Fibroblast of lung (primary cell): ENCODE data around the gene AKIRIN2. TPM values are rescaled to one million over a fixed set of nuclear protein-coding genes. Genes with fewer than 3 reads are reported as not detected.
A peak's percentile ranks its signal among the peaks of the same experiment; 100 is the strongest.
"Not testable (repeated sequence)": the region's sequence is repeated elsewhere in the genome, so short reads cannot be mapped to it uniquely, and the experiment has no call there.

Source experiments
- DNase-seq, 2 donors: peaks; one replicate each; pipeline versions ENCODE4 v3.0.0 to v3.0.0-alpha.2; 2010; ENCODE audit warnings: low read depth in 2 of 2
- H2AFZ ChIP-seq: 2 replicates; pipeline ENCODE4 v1.5.1; 2012; ENCODE audit warnings: low read length, control low read depth, inconsistent platforms
- H3K27ac ChIP-seq: 2 replicates; pipeline ENCODE4 v1.5.1; 2011; ENCODE audit warnings: low read length, control low read depth; ENCODE audit not compliant: insufficient read depth
- H3K27me3 ChIP-seq: 2 replicates; pipeline ENCODE4 v1.5.1; 2011; ENCODE audit warnings: mild to moderate bottlenecking, low read length; ENCODE audit not compliant: control insufficient read depth, insufficient read depth
- H3K36me3 ChIP-seq: 2 replicates; pipeline ENCODE4 v1.5.1; 2011; ENCODE audit warnings: low read length; ENCODE audit not compliant: control insufficient read depth, insufficient read depth
- H3K4me1 ChIP-seq: 2 replicates; pipeline ENCODE4 v1.5.1; 2011; ENCODE audit warnings: low read length; ENCODE audit not compliant: control insufficient read depth, insufficient read depth; ENCODE audit errors: extremely low read depth
- H3K4me2 ChIP-seq: 2 replicates; pipeline ENCODE4 v1.5.1; 2011; ENCODE audit warnings: low read length, control low read depth; ENCODE audit not compliant: insufficient read depth; ENCODE audit errors: extremely low read depth
- H3K4me3 ChIP-seq, 4 experiments: fragments of 200-600 bp in 1 of 4; sonication (generic) in 1 of 4; replicated peaks in 1 of 4; 2 replicates each; pipeline ENCODE4 v1.5.1; 2011 to 2016; ENCODE audit warnings: low read length in 4 of 4, low read depth in 3 of 4, mild to moderate bottlenecking in 3 of 4, control low read depth in 2 of 4, inconsistent platforms in 1 of 4, mixed read lengths in 1 of 4; ENCODE audit not compliant: insufficient read depth in 1 of 4; ENCODE audit errors: control extremely low read depth in 1 of 4
- H3K79me2 ChIP-seq: 2 replicates; pipeline ENCODE4 v1.5.1; 2012; ENCODE audit warnings: mild to moderate bottlenecking, low read length, inconsistent platforms; ENCODE audit not compliant: control insufficient read depth, insufficient read depth
- H3K9ac ChIP-seq: 2 replicates; pipeline ENCODE4 v1.5.1; 2011; ENCODE audit warnings: mild to moderate bottlenecking, low read length, control low read depth; ENCODE audit not compliant: insufficient read depth
- H3K9me3 ChIP-seq: 2 replicates; pipeline ENCODE4 v1.5.1; 2012; ENCODE audit warnings: low read depth, low read length; ENCODE audit not compliant: control insufficient read depth, insufficient read depth
- H4K20me1 ChIP-seq: 2 replicates; pipeline ENCODE4 v1.5.1; 2011; ENCODE audit warnings: low read length; ENCODE audit not compliant: control insufficient read depth, insufficient read depth; ENCODE audit errors: extremely low read depth
- CTCF ChIP-seq, 2 donors: IDR thresholded peaks in 1 of 2; conservative IDR thresholded peaks in 1 of 2; 1 replicate in 1 of 2; 2 replicates in 1 of 2; pipeline ENCODE4 v1.5.1; 2011 to 2012; ENCODE audit warnings: low read length in 2 of 2, control low read depth in 1 of 2, inconsistent platforms in 1 of 2, low read depth in 1 of 2, mild to moderate bottlenecking in 1 of 2
- EZH2 ChIP-seq: IDR thresholded peaks from 2 replicates; pipeline ENCODE4 v1.5.1; 2012; ENCODE audit warnings: low read length, control low read depth, mild to moderate bottlenecking; ENCODE audit errors: missing control alignments
- polyA plus RNA-seq, 2 donors: library from polyadenylated mRNA; depleted of rRNA in 1 of 2; stranded (reverse) in 1 of 2; unstranded in 1 of 2; fragments of >200 nt; gene quantifications; 2 replicates each; pipeline ENCODE4 v1.2.1, GENCODE V29; 2011 to 2012; ENCODE audit warnings: missing spikeins in 1 of 2
- total RNA-seq: library from RNA; depleted of rRNA; stranded (reverse); fragments of >200 nt; gene quantifications from 2 replicates; pipeline ENCODE4 v1.2.1, GENCODE V29; 2014

The AKIRIN2 gene
- total and polyA plus RNA-seq, 2 donors (not counting 1 experiment from before 2014, with no cell fraction given) = 33.7 to 41.0 TPM

GRCh38 chr6:87698547-87699006 is 3.5 kb downstream of the AKIRIN2 start:
- peak overlapping the region; percentile 90 to 99 (median 93) for H3K4me3 ChIP-seq
- TF ChIP-seq CTCF (conservative IDR thresholded peaks at IDR 0.05 in 1 of 2, IDR thresholded peaks at IDR 0.05 in 1 of 2; ENCODE audit: low read depth in 1 of 2, low read length in 2 of 2) = no peak
- TF ChIP-seq EZH2 = no peak
- H3K9me3 ChIP-seq = no peaks in the 10 kb centered on the region
- H2AFZ ChIP-seq = no peak overlapping the region
- H3K27ac ChIP-seq = peak overlapping the region; percentile 10
- peak in 1 of 2 donors; percentile 41 for DNase-seq
- no peaks in the 10 kb centered on the region for H3K36me3 ChIP-seq
- no peaks in the 10 kb centered on the region for H4K20me1 ChIP-seq
- H3K4me1 ChIP-seq = peaks cover 2% of the 10 kb centered on the region
- H3K4me2 ChIP-seq = peak overlapping the region; percentile 94
- peaks cover 83% of the 10 kb centered on the region for H3K79me2 ChIP-seq
- no peak overlapping the region for H3K9ac ChIP-seq
- no peaks in the 10 kb centered on the region for H3K27me3 ChIP-seq

GRCh38 chr6:87697581-87698546 is 4.2 kb downstream of the AKIRIN2 start:
- peak overlapping the region; percentile 90 to 99 (median 93) for H3K4me3 ChIP-seq
- peak overlapping the region; percentile 94 for H3K4me2 ChIP-seq
- DNase-seq = peak; percentile 94 to 95
- no peak for TF ChIP-seq EZH2
- TF ChIP-seq CTCF (conservative IDR thresholded peaks at IDR 0.05 in 1 of 2, IDR thresholded peaks at IDR 0.05 in 1 of 2; ENCODE audit: low read depth in 1 of 2, low read length in 2 of 2) = no peak
- no peaks in the 10 kb centered on the region for H3K27me3 ChIP-seq
- H3K4me1 ChIP-seq = peaks cover 2% of the 10 kb centered on the region
- H3K36me3 ChIP-seq = no peaks in the 10 kb centered on the region
- no peak overlapping the region for H3K27ac ChIP-seq
- H3K9me3 ChIP-seq = no peaks in the 10 kb centered on the region
- H2AFZ ChIP-seq = no peak overlapping the region
- no peaks in the 10 kb centered on the region for H4K20me1 ChIP-seq
- peak overlapping the region; percentile 22 for H3K9ac ChIP-seq
- H3K79me2 ChIP-seq = peaks cover 90% of the 10 kb centered on the region

- H3K4me2 ChIP-seq, H3K4me3 ChIP-seq, H4K20me1 ChIP-seq: not testable (repeated sequence)
These were observed 5.2 kb downstream of the AKIRIN2 start for GRCh38 chr6:87696817-87697216.

More at GRCh38 chr6:87696817-87697216, 5.2 kb downstream of the AKIRIN2 start:
- not testable (repeated sequence) for H3K4me1 ChIP-seq, H2AFZ ChIP-seq, H3K27ac ChIP-seq, H3K27me3 ChIP-seq, H3K9me3 ChIP-seq, H3K9ac ChIP-seq, DNase-seq, H3K36me3 ChIP-seq
- peaks cover 98% of the 10 kb centered on the region for H3K79me2 ChIP-seq
